SK-N-DZ (cell line): ENCODE results near the gene RAB1B.

ENCODE experiments used
- DNase-seq: peaks from one replicate; pipeline ENCODE4 v3.0.0-alpha.2; 2015; ENCODE audit warnings: low spot score

The RAB1B gene

DNA sequence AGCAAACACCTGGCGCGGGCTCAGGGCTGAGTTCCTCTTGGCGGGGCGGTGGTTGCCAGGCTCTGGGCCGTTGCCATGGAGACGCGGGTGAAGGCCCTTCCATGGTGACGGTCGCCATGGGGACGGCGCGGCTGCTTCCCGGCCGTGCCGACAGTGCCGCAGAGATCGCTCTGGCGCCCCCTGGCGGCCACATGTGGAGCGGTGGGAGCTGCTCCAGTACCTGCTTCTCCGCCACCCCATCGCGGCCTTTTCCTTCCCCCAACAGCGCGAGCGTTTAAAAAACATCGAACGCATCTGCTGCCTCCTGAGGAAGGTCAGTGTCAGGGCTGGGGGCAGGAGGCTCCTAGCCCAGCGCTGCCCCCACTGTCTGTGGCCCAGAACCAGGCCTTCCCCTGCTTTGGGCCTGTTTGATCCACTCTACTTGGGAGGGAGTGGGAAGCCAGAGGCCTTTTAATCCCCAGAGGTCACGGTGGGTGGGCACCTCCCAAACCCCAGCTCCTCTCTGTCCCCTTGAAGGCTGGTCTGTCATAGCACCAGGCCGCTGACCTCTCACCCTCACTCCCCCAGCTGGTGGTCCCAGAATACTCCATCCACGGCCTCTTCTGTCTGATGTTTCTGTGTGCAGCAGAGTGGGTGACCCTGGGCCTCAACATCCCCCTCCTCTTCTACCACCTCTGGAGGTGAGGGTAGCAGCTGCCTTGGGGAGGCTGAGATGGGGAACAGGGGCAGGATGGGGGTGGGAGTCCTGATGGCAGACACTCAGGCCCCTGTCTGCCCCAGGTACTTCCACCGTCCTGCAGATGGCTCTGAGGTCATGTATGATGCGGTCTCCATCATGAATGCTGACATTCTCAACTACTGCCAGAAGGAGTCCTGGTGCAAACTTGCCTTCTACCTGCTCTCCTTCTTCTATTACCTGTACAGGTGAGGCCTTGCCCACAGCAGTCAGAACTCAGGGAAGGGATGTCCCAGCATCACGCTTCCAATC lies 14.3 kb downstream of the RAB1B start:
- DNase-seq: peak; percentile 98

DNA sequence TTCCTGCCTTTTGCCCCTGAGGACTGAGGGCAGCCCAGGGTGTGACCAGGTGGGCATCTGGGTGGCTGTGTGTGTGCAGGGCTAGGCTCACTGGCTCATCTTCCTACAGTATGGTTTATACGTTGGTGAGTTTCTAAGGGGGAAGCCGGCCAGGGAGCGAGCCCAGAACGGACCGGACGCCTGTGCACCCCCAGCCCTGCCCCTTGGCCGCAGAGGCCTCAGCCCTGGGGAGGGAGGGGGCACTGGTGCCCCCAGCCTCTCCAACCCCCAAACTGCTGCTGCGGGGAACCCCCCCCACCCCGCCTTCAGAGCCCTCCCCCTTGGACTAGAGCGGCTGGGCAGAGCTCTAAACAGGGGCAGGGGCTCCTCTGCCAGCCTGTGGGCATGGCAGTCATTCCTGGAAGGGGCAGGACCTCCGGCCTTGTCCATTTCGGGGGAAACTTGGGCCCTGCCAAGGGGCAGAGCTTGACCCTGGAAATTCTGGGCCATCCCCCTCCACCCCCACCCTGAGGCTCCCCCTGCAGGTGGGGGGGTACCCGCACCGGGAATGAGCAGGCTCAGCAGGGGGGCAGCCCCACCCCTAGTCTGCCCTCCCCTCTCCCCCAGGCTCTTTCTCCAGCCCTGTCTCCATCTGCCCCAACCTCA lies 15.1 kb downstream of the RAB1B start:
- no peak for DNase-seq

GRCh38 chr11:66284526-66285078 lies 16.2 kb downstream of the RAB1B start:
- DNase-seq: no peak

DNA sequence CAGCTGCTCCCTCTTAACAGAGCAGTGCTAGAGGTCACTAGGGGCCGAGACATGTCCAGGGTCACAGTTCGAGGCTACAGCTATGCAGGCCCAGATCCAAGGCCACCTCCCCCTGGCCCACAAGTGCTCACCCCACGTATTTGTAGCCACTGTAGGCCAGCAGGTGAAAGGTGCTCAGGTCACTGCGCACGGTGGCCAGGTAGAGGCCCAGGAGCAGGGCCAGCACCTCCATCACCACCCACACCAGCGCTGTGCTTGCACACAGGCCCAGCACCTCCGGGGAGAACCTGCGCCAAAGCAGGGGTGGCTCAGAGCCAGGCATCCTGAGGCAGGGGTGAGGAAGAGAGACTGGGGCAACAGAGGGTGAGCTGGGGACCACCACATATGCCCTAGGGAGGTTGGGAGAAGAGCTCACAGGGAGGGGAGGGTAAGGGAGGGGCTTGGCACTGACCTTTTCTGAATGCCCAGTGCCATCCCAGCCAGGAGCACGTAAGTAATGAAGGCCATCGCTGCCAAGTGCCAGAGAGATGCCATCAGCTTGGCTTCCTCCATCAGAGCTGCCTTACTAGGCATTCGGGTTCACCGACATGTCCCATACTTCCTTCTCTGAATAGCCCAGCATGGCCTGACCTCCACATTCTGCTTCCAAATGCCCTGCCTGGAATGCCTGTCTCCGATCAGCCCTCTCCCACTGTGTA lies 17.0 kb downstream of the RAB1B start:
- DNase-seq: no peak

- DNase-seq: no peak
These were observed 18.3 kb downstream of the RAB1B start for GRCh38 chr11:66286699-66287098.

DNA sequence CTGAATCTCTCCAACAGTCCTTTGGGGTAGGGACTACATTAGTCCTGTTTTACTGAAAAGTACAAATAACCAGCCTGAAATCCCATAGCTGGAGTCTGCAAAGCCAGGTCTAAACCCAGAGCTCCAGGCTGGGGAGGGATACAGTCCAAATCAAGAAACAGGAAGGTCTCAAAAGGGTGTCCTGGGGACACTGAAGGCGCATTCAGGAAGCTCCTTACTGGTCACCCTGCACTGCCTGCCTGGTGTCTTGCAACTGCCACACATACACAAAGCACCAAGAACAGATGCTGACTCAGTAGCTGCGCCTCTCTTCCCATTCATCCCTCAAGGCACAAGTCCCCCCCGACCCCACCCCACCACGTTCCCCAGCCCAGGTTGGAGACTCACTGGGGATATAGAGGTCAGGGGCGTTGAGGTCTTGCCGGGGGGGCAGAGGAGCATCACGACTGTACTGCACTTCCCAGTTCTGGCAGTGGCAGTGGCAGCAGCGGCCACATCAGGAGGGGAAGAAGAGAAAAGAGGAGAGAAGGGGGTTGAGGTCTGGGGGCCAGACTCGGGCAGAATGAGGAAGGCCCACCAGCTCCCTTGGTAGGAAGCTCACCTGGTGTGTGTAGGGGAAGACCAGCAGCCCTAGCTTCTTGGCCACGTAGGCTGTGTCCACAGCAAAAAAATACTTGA lies 18.9 kb downstream of the RAB1B start:
- no peak for DNase-seq

DNA sequence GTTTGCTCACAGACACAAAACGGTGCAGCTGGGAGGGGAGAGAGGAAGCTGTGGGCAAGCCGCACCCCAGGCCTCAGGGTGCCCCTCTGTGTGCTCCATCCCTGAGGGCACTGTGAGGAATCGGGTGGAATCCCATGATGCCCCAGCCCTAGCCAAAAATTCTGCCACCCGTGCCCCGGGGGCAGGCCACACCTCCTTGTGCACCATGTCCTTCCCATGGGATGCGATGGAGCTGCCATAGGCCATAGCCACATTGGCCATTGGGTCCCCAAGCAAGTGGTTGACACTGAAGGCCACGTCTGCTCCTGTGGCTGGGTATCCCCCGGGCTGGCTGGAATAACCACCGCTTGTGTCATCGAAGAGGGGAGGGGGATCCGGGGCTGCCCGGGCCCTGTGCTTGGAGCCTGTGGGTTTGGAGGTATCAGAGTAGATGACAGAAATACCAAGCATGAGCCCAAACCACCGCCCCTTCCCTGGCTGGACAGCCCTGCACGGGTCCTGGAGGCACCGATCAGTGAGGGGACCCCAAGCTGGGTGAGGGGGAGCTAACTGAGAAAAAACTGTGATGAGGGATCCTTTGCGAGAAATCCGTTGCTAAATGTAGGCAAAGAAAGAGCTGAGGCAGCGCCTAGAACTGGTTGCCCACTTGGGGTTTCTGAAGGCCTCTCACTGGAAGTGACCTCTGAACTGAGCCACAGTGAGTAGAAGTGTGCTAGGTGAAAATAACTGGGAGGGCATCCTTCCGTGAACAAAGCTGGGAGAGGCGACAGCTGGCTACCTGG lies 19.6 kb downstream of the RAB1B start:
- DNase-seq: no peak

DNA sequence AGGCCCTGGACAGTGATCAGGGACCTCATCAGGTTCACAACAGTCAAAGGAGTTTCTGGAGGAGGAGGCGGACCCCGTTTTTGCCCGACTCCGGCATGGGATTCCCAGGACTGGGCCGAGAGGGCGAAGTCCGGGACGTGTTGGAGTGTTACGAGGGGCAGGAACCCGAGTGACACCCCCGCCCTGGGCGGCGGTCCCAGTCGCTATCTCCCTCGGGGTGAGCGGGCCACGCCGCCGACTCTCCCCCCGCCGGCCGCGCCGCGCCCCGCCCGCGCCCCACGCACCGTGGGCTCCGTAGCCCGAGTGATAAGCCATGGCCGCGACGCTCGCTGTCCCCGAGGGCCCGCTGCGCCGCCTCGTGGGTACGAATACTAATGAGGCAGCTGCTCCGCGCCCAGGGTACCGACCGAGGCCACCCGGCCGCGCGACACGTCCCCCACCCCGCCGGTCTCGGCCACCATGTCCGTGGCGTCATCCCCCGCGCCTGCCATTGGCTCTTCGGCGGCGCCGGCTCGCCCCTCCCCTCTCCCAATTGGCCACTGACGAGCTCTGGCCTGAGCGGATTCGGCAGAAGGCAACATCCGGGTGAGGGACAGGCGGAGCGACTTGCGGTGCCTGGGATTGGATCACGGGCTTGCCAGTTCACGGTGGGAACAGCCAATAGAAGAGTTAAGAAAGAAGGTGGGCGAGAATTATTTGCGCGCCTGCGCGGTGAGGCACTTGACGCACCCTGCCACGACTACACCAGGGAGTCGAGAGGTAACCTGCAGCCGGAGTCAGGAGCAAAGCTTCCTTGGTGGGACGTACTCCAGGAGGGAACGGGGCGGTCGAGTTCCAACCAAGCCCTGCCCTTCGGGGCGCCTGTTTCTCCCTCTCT lies 20.5 kb downstream of the RAB1B start, which contains the start of gene YIF1A:
YIF1A (minus strand) TSS at position 473 of the 877 bp plus-strand sequence; CDS start at position 315, 158 bp downstream.
- peak; percentile 100 for DNase-seq

- DNase-seq: peak; percentile 57
These were observed 21.3 kb downstream of the RAB1B start for GRCh38 chr11:66289548-66290329.

DNA sequence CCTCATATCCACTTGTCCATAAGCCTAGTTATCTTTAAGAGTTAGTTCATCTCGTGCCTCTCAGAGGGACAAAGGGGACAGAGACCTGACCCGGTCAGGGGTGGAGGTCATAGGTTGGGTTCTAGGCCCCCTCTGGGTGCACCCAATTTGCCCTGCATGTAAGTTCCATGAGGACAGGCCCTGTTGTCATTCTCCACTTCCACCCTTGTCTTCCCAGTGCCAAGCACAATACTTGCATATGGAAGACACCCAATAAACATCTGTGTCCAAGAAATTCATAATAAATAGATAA lies 21.8 kb downstream of the RAB1B start:
- no peak for DNase-seq

- no peak for DNase-seq
These were observed 22.9 kb downstream of the RAB1B start for GRCh38 chr11:66291303-66291705.

DNA sequence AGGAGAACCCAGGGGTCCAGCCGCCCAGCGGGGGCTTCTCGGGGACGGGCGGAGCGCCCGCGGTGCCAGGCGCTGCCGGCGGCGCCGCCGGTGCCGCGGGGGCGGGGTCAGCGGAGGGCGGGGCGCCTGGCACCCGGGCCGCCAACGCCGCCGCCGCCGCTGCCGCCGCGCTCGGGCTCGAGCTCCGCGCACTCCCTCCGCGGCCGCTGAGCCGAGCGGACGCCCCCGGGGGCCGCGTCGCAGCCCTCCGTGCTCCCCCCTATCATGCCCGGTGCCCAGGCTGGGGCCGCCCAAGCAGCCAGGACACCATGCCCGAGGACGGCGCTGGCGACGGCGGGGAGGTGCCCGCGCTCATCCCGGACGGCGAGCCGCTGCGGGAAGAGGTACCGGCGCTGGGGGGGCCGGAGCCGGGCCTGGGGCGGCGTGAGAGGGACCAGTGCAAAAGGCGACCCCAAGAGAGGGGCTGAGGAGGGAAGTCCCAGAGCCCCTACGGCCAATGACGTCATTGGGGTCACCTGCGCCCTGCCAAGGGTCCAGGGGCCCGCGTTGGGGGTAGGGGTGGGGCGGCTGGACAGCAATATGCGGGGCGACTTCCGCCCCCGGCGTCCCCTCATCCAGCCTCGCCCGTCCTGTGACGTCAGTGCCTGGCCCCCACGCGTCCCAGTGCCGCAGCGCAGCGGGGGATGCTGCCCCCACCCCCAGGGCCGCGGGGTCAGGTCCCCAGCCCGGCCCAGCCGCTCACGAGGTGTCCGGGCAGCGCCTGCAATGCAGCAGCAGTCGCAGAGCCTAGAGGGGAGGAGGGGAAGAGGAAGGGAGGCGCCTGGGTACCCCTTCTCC lies 23.5 kb downstream of the RAB1B start, which contains the start of gene TMEM151A:
TMEM151A (plus strand) TSS at position 189 of the 837 bp plus-strand sequence; CDS start at position 309, 120 bp downstream.
- DNase-seq: no peak

GRCh38 chr11:66292543-66293332 lies 24.3 kb downstream of the RAB1B start:
- no peak for DNase-seq

- DNase-seq: no peak
These were observed 24.9 kb downstream of the RAB1B start for GRCh38 chr11:66293352-66293751.

GRCh38 chr11:66293777-66294625 lies 25.6 kb downstream of the RAB1B start:
- no peak for DNase-seq
